Measurements from ENCODE around the gene MSLN.

MSLN gene

DNA sequence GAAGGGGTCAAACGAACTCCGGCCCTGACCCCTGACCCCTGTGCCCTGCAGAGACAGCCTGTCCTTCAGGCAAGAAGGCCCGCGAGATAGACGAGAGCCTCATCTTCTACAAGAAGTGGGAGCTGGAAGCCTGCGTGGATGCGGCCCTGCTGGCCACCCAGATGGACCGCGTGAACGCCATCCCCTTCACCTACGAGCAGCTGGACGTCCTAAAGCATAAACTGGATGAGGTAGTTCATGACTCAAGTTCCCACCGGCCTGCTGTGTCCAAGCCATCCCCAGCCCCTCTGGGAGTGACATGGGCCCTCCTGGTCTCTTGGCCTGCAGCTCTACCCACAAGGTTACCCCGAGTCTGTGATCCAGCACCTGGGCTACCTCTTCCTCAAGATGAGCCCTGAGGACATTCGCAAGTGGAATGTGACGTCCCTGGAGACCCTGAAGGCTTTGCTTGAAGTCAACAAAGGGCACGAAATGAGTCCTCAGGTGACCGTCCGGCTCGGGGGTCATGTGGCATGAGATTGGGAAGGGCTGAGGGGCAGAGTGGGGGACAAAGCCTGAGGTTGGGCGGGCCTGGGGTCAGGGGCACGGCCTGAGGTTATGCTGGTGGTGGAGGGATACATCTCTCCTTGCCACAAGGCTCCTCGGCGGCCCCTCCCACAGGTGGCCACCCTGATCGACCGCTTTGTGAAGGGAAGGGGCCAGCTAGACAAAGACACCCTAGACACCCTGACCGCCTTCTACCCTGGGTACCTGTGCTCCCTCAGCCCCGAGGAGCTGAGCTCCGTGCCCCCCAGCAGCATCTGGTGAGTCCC, 5.7 kb downstream of the MSLN start:
- ATAC-seq (ENCODE audit: low read depth) (no peak), DNase-seq (ENCODE audit: low spot score) (no peak)
- no peaks in the 10 kb centered on the region for H3K27me3 ChIP-seq (ENCODE audit: insufficient read depth, poor library complexity, severe bottlenecking)
- H3K9me3 ChIP-seq (ENCODE audit: severe bottlenecking): no peaks in the 10 kb centered on the region
- TF ChIP-seq, protein P1, sequence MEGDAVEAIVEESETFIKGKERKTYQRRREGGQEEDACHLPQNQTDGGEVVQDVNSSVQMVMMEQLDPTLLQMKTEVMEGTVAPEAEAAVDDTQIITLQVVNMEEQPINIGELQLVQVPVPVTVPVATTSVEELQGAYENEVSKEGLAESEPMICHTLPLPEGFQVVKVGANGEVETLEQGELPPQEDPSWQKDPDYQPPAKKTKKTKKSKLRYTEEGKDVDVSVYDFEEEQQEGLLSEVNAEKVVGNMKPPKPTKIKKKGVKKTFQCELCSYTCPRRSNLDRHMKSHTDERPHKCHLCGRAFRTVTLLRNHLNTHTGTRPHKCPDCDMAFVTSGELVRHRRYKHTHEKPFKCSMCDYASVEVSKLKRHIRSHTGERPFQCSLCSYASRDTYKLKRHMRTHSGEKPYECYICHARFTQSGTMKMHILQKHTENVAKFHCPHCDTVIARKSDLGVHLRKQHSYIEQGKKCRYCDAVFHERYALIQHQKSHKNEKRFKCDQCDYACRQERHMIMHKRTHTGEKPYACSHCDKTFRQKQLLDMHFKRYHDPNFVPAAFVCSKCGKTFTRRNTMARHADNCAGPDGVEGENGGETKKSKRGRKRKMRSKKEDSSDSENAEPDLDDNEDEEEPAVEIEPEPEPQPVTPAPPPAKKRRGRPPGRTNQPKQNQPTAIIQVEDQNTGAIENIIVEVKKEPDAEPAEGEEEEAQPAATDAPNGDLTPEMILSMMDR (IDR thresholded peaks at IDR 0.05; ENCODE audit: poor library complexity, severe bottlenecking): no peak
- H3K4me1 ChIP-seq (ENCODE audit: insufficient read depth, poor library complexity, severe bottlenecking): peaks cover 3% of the 10 kb centered on the region
- H3K27ac ChIP-seq (ENCODE audit: poor library complexity, severe bottlenecking): no peak overlapping the region
- no peaks in the 10 kb centered on the region for H3K36me3 ChIP-seq (ENCODE audit: low read depth)
- H3K4me3 ChIP-seq (ENCODE audit: severe bottlenecking): no peak overlapping the region

DNA sequence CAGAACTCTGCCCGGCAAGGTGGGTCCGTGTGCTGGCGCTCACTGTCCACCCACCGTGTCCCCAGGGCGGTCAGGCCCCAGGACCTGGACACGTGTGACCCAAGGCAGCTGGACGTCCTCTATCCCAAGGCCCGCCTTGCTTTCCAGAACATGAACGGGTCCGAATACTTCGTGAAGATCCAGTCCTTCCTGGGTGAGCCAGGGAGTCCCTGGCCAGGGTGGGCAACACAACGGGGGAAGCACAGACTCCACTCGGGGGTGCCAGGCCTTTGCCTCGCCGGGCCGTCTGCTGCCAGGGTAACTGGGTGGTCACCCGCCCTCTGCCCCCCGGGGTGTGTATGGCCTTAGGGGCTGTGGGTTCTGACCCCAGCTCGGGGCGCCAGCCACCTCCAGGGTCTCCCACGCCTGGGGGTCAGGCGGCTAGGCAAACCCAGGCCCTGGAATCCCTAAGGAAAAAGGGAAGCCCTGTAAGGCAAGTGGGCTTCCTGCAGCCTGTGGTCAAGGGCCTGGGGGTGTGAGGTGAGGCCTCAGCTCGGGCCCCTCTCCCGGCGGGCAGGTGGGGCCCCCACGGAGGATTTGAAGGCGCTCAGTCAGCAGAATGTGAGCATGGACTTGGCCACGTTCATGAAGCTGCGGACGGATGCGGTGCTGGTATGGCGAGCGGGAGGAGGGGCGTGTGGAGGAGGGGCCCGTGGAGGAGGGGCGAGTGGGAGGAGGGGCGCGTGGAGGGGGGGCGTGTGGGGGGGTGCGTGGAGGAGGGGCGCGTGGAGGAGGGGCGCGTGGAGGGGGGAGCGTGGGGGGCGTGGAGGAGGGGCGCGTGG, 6.5 kb downstream of the MSLN start:
- ATAC-seq (ENCODE audit: low read depth) (no peak), DNase-seq (ENCODE audit: low spot score) (no peak)
- Histone ChIP-seq H3K27ac (ENCODE audit: poor library complexity, severe bottlenecking) (no peak overlapping the region), H3K27me3 (ENCODE audit: insufficient read depth, poor library complexity, severe bottlenecking) (no peaks in the 10 kb centered on the region), H3K4me1 (ENCODE audit: insufficient read depth, poor library complexity, severe bottlenecking) (no peaks in the 10 kb centered on the region), H3K9me3 (ENCODE audit: severe bottlenecking) (no peaks in the 10 kb centered on the region), H3K36me3 (ENCODE audit: low read depth) (no peaks in the 10 kb centered on the region), H3K4me3 (ENCODE audit: severe bottlenecking) (no peak overlapping the region)
- TF ChIP-seq, protein P1 (IDR thresholded peaks at IDR 0.05; ENCODE audit: poor library complexity, severe bottlenecking): no peak

DNA sequence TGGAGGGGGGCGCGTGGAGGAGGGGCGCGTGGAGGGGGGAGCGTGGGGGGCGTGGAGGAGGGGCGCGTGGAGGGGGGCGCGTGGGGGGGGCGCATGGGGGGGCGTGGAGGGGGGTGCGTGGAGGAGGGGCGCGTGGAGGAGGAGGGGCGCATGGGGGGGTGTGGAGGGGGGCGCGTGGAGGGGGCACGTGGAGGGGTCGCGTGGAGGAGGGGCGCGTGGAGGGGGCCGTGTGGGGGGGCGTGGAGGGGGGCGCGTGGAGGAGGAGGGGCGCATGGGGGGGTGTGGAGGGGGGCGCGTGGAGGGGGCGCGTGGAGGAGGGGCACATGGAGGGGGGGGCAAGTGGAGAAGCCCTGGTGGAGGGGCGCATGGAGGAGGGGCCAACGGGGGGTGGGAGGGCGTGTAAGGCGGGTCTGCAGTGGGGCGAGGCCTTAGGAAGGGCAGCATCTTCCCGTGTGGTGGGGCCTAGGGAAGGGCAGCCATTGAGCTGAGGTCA, 7.3 kb downstream of the MSLN start:
- H3K27me3 ChIP-seq (ENCODE audit: insufficient read depth, poor library complexity, severe bottlenecking): no peaks in the 10 kb centered on the region
- DNase-seq (ENCODE audit: low spot score): no peak
- TF ChIP-seq, protein P1 (IDR thresholded peaks at IDR 0.05; ENCODE audit: poor library complexity, severe bottlenecking): no peak

DNA sequence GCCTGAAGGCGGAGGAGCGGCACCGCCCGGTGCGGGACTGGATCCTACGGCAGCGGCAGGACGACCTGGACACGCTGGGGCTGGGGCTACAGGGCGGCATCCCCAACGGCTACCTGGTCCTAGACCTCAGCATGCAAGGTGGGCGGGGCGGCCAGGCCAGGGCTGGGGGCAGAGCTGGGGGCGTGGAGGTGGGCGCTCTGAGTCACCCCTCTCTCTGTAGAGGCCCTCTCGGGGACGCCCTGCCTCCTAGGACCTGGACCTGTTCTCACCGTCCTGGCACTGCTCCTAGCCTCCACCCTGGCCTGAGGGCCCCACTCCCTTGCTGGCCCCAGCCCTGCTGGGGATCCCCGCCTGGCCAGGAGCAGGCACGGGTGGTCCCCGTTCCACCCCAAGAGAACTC, 7.9 kb downstream of the MSLN start:
- no peaks in the 10 kb centered on the region for H3K36me3 ChIP-seq (ENCODE audit: low read depth)
- no peaks in the 10 kb centered on the region for H3K4me1 ChIP-seq (ENCODE audit: insufficient read depth, poor library complexity, severe bottlenecking)
- H3K27ac ChIP-seq (ENCODE audit: poor library complexity, severe bottlenecking): no peak overlapping the region
- DNase-seq (ENCODE audit: low spot score) (no peak), ATAC-seq (ENCODE audit: low read depth) (peak; percentile 27; the same call in 2 of the 3 replicates)
- no peaks in the 10 kb centered on the region for H3K9me3 ChIP-seq (ENCODE audit: severe bottlenecking)
- TF ChIP-seq, protein P1 (IDR thresholded peaks at IDR 0.05; ENCODE audit: poor library complexity, severe bottlenecking): no peak
- H3K27me3 ChIP-seq (ENCODE audit: insufficient read depth, poor library complexity, severe bottlenecking): no peaks in the 10 kb centered on the region
- H3K4me3 ChIP-seq (ENCODE audit: severe bottlenecking): no peak overlapping the region

More for the DNA sequence above, 7.3 kb downstream of the MSLN start:
- no peak for ATAC-seq (ENCODE audit: low read depth)
- H3K4me3 ChIP-seq (ENCODE audit: severe bottlenecking): no peak overlapping the region
- H3K36me3 ChIP-seq (ENCODE audit: low read depth): no peaks in the 10 kb centered on the region
- no peak overlapping the region for H3K27ac ChIP-seq (ENCODE audit: poor library complexity, severe bottlenecking)
- no peaks in the 10 kb centered on the region for H3K4me1 ChIP-seq (ENCODE audit: insufficient read depth, poor library complexity, severe bottlenecking)
- no peaks in the 10 kb centered on the region for H3K9me3 ChIP-seq (ENCODE audit: severe bottlenecking)
